HS-5 (cell line): ENCODE results near the gene FBXW11.
"Not testable (repeated sequence)": the region's sequence is repeated elsewhere in the genome, so short reads cannot be mapped to it uniquely, and the experiment has no call there.

Experiments
- DNase-seq: peaks from one replicate; pipeline ENCODE4 v3.0.0-alpha.2; 2012; ENCODE audit warnings: low read depth

Gene FBXW11

DNA sequence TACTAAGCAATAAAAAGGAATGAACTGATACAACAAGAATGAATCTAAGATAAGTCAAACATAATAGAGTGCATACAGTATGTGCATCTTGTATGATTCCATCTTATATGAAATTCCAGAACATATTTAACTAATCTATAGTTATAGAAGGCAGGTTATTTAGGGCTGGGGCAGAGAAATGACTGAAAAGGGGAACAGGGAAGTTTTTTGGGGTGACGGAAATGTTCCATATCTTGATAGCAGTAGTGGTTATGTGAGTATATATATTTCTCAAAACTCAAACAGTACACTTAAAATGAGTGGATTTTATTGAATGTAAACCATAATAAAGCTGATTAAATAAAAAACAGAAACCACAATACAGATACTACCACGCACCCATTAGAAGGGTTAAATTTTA is 24.6 kb downstream of the FBXW11 start:
- DNase-seq: no peak

DNA sequence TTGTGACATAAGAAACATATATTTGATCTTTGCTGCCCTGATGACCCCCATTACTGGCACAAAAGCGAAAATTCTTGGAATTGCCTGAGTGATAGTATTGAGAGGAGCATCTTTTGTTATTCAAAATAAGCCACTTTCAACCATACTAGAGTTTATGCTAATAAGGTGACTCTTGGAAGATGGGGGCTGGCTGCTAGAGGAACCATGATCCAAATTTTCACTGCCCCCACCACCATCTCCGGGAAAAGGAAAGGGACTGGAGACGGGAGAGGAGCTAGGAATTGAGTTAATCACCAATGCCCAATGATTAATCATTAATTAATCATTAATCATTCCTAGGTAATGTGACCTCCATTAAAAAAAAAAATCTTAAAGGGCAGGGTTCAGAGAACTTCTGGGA is 25.6 kb downstream of the FBXW11 start:
- no peak for DNase-seq

DNA sequence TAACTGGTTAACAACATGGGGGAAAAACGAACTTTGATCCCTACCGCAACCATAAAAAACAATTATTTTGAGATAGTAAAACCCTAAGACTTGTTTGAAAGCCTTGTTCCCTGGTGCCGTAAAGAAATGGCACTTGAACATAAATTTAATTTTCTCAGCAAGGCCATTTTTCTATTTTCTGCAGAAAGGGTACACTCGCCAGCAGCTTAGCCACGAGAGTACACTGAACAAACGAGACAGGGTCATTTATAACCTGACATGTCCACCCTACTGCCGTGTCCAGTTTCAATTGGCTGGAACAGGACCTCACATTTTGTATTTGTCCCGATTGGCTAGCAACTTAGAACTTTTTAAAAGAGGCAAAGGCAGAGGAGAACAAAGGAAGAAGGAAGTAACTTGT is 26.8 kb downstream of the FBXW11 start:
- DNase-seq: no peak

DNA sequence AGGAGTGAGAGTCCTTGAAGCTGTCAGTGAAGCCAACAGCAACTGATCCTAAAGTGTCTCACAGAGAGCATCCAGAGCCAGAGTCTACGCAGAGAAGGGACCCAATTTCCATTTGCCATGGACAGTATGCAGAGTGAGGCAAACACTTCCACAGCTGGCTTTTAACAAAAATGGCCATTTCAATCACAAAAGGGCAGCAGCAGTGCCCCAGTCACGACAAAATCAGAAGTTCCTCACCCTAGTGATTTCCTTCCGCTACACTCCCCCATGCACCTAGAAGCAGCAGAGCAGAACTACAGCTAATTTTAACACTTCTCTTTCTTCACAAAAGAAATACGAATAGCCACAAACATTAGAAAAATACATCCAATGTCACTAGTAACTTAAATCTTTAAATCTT is 27.9 kb downstream of the FBXW11 start:
- DNase-seq: no peak

DNA sequence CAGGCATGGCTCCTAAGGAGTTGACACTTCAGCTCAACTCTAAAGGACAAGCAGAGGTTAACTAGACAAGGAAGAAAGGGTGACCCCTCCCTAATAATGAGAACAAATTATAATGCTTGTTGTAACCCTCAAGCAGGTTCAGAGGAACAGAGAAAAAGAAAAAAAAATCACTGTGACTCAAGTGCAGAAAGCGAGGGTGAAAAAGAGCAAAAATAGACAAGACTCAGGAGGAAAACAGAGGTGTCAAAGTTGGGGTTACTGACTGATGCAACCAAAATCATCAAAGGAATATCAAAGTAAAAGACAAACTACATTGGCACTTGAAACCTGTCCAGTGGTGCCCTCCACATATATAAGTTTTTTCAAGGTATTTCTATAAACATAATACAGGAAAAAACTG is 28.4 kb downstream of the FBXW11 start:
- no peak for DNase-seq

DNA sequence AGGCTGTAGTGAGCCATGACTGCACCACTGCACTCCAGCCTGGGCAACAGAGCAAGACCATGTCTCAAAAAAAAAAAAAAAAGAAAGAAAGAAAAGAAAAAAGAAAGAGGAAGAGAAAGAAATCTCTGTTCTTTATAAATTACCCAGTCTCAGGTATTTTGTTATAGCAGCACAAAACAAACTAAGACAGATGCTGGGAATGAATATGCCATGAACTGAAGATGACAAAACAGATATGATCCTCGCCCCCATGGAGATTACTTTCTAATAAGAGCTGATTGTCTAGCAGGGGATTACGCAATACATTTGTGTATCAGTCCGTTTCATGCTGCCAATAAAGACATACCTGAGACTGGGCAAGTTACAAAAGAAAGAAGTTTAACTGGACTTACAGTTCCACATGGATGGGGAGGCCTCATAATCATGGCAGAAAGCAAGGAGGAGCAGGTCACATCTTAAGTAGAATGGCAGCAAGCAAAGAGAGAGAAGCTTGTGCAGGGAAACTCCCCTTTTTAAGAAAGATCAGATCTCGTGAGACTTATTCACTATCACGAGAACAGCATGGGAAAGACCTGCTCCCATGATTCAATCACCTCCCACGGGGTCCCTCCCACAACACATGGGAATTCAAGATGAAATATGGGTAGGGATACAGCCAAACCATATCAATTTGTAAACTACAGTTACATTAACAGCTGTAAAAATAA is 29.0 kb downstream of the FBXW11 start:
- DNase-seq: not testable (repeated sequence)

DNA sequence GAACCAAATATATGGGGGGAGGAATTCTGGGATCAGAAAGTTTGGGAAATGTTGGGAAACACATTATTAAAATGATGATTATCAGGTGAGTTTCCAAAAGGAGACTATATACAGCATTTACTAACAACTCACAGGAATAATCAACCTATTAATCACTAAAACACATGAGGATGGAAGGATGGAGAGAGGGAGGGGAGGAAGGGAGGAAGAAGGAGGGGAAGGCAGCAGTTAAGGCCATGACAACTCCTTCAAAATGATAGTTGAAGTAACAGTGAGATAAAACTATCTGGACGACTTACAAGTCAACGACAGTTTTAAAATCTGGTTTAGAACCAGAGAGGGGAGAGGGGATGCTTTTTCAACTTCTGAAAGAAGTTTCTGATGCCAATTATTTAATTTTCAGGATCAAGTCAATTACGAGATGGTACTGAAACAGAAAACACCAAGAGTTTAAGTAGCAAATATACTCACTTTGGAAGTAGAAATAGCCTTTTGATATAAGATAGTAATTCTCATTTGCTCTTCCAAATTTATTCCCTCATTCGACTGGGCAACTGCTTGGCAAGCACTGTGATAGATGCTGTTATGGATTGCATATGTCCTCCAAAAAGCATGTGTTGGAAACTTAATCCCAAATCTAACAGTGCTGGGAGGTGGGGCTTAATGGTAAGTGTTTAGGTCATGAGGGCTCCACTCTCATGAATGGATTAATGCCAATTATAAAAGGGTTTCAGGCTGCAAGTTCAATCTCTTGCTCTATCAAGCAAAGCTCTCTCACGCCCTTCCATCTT is 30.4 kb downstream of the FBXW11 start:
- no peak for DNase-seq

DNA sequence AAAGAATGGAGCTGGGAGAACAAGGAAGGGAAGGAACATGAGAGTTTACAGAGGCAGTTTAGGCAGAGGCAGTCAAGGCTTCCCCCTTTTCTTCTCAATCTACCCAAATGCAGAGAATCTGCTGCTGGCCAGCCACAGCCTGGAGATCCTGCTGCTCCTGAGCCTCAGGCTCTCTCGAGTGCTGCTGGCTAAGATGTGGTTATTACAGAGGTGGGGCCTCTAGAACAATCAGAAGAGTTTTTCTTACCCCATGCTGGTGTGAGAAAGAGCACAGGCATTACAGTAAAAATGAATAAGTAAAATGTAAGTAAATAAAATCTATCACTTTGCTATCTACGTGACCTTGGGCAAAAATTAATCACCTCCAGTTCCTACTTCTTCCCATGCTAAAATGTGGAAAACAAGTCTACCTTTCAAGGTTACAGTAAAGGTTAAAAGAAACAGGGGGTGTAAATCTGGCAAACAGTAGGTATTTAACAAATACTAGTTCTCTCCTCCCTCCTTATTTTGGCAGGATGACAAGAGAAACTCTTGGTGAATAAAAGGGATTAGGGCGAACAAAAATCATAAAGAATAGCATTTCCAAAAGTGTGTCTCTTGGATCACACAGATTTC is 31.1 kb downstream of the FBXW11 start:
- no peak for DNase-seq

DNA sequence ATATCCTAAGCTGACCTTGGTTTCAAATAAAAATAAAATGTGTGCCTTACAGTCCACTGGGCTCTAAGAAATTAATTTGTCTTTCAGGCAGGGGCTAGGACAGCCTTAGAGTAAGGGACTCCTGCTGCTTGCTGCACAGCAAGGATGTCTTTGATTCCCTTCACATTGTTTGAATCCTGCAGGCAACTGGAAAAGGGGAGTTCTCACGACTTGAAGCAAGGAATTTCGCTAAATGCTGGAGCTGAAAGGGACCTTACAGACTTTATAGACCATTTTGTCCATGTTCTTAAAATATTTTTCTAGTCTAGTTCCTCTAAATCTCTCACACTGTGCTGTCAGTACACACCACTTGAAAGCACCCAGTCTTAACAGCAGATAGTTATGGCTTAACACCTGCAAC is 35.6 kb downstream of the FBXW11 start:
- no peak for DNase-seq

DNA sequence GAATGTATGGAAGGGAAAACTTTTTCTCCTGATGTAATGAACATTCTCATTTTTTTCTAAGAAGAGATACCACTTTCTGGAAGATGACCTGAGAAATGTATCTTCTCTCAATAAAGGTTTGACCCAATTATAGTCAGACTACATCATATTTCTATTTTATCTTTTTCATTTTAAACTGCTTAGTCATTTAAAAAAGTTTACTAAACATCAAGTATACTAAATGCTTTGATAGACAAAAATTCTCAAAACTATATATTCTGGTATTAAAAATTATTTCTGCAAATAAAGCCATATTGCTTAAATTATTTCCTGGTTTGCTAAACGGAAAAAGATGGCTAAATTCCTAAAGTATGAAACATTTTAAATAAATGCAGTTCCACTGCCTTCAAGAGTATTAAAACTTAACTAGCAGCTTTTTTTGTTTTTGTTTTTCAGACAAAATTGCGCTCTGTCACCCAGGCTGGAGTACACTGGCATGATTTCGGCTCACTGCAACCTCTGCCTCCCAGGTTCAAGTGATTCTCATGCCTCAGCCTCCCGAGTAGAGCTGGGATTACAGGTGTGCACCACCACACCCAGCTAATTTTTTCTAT is 37.1 kb downstream of the FBXW11 start:
- no peak for DNase-seq

DNA sequence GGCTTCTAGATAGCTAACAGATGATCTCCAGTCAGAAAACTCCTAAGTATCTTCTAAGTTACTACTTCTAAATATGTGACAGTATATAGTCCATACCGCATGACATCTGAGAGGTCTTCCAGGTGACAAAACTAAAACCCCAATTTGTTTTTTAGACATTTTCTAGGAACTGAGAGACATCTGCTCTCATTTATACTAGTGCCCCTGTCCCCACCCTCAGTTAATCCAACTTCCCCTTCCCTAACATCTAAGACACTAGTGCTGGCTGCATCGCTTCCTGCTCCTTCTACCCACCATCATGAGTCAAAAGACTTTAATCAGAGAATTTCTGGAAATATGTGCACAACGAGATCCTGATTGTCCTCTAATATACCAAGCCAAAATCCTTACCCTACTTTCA is 37.9 kb downstream of the FBXW11 start:
- DNase-seq: no peak

DNA sequence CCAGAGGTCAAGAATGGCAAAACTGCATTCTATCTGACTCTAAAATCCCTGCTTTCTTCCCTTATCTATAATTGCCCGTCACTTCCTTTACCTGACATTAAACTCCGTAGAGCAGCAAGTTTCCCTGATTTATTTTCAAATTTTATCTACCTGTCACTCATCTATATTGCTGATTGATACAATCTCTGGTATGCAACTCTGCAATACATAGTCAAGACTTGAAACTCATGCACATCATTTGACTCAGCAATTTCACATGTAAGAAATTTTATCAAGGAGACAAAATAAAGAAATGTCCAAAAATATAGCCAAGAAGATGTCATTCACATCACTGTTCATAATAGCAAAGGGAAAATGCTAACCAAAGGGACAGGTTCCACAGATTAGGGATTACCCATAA is 39.5 kb downstream of the FBXW11 start:
- no peak for DNase-seq

DNA sequence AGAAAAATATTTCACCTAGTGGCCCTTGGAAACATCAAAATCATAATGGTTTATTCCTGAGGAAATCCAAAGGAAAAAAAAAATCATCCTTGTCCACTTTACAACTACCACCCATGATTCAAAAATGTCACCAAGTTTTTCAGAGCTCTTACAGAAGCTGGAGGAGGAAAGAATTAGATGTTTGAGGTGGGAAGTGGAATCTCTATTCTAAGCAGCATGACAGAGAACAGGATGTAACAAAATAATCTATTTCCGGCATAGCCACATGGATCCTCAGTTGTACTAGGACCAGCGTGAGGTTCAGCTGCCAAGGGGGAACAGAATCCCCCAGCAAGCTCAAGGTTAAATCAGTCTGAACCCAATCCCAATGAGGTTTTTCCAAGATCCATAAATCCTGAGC is 40.2 kb downstream of the FBXW11 start:
- no peak for DNase-seq

DNA sequence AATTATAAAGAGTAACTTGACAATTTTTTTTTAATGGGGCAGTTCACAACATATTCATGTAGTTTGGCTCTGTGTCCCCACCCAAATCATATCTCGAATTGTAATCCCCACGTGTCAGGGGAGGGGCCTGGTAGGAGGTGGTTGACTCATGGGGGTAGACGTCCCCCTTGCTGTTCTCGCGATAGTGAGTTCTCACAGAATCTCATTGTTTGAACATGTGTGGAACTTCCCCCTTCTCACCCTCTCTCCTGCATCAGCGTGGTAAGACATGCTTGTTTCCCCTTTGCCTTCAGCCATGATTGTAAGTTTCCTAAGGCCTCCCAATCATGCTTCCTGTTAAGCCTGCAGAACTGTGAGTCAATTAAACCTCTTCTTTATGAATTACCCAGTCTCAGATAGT is 40.7 kb downstream of the FBXW11 start:
- no peak for DNase-seq

DNA sequence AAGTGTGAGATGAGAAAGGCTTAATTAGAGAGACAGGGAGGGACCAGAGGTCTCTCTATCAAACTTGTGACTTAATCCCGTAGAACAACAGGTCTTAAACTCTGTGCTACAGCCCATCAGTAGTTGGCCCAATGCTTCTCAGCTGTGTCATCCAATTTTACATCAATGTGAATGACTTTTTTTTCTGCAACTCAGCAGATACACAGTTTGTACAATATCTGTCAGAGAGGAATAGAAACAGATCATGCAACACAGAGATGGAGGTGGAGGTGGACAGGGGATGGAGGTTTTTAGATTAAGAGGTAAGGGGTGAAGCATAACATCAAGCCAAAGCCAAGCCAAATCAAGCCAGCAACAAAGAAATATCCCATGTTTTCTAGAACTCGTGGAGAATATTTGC is 43.0 kb downstream of the FBXW11 start:
- DNase-seq: no peak

DNA sequence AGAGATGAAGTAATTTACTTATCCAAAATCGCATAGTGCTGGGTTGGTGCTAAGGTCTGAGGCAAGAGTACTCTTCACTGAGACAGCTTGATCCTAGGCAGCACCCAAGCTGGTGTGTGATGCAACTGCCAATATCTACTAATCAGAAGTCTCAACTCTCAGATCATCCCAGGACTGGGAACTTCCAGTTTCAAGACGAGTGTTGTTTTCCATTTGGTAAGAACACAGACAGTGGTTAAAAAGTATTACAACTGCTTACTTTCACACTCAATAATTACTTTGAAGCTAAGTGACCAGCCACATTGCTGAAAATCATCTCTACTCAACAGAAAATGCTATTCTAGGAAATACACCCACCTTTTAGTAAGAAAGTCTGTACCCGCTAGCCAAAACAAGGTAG is 45.3 kb downstream of the FBXW11 start:
- DNase-seq: no peak

DNA sequence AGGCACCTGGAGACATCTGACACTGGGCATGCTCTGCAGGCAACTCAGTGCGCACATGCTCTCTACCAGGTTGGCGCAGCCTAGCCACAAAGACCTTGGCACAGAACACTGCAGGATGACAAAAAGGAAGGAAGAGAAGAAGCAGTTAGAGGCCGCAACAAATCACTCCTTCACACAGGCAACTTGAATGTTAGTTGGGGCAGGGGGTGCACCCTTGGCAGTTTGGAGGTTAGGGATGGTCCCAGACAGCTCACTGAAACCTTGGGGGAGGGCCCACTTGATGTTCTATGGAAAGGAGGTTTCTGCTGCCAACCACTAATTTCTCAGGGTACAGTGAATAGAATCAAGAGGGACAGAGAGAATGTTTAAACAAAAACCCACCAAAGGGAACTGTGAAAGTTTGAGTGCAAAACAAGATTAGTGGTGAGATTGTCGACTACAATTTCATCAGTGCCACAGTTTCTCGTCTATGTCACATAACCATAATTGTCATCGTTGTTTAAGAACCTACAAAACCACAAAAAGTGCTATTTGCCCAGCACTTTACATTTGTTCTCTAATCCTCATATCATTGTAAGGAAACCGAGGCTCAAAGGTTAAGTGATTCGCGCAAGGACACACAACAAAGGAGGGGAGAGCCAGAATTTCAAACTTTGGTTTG is 48.7 kb downstream of the FBXW11 start:
- DNase-seq: no peak

DNA sequence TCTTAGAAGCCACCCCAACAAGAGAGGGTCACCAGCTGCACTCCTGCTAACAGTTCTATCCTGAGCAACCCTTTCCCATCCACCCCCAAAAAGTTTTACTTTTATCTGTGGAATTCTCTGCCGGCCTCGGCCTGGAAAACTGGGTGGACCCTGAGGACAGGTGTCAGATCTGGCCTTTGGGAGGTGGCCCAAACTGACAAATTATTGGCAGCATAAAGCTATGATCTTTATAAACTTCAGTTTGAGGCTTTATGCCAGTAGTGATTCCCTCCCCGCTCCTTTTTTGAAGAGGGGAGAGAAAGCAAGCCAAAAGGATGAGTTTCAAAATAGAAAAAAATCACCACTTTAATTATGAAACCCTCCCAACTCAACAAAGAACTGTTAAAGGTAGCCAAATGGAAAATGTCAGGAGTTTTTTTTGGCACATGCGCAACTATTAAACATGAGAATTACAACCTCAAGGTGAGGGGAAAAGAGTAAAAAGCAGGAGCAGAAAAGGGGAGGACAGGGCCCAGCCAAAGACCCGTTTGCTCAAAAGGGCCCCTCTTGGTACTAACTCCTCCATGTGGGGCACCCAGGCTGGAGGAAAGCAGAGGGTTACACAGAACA is 49.4 kb downstream of the FBXW11 start:
- no peak for DNase-seq

DNA sequence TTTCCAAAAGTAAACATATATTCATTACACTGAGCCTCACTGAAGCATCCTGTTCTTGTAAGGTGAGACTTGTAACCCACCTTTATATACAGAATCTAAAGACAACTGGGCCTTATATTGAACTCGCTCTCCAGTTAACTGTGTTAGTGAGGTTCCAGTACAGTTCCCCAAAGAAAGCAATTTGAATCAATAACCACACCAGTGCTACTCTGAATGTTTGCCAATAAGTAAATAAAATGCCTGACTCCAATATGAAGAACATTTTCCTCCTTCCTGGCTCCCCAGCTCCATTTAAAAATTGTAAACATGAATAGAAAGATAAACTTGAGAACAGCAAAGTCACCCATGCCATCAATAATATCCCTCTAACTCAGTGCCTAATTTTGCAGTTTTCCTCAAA is 50.1 kb downstream of the FBXW11 start:
- no peak for DNase-seq

DNA sequence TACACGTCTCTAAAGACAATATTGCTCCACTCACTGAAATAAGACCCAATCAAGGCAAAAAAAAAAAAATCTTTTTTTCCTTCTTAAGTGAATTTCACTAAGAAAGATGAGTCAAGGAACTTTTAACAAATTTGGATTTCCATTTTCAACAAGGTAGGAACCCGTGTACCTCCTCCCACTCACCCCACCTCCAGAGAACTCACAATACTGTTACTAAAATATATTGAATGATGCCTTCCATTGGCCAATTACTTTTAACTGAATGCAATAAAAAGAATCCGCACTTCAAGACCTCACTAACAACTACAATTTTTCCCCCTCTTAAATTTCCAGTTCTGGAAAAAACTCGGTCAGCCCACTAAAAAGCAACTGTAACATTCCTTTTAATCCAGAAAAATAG is 50.7 kb downstream of the FBXW11 start:
- DNase-seq: no peak

DNA sequence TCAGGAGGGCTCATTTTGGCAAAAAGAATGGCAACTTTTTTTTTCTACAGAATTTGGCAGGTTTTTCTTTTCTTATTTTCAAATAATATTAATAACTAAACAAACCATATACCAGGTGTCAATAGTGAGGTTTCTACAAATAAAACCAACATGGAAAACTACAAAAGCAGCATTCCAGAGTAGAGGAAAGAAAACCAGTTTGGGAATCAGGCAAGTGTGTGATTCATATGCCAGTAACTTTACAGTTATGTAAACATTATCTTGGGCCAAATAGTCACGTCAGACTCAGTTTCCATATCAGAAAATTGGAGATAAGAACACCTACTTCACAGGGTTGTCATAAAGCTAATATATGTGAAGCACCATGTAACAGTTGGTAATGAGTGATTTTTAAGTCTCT is 51.7 kb downstream of the FBXW11 start:
- peak; percentile 57 for DNase-seq
